Subcutaneous adipose tissue (tissue), 4 donors: Measurements from ENCODE around the gene CNTD1. TPM values are rescaled to one million over a fixed set of nuclear protein-coding genes. Genes with fewer than 3 reads are reported as not detected.

Experiments used
- CTCF ChIP-seq: fragments of 450-650 bp; IDR thresholded peaks from one replicate; pipeline ENCODE4 v1.5.1; 2016; ENCODE audit warnings: low read depth, mild to moderate bottlenecking, control low read depth, antibody characterized with exemption, moderate library complexity
- total RNA-seq, 4 donors: library from RNA; depleted of rRNA; stranded (reverse); fragments of >200 nt; gene quantifications; one replicate each; pipeline ENCODE4 v1.1.0, GENCODE V29; 2016

CNTD1 gene
- total RNA-seq, 4 donors from 2014 or later = 0.44 to 0.68 TPM; not detected in 2

DNA sequence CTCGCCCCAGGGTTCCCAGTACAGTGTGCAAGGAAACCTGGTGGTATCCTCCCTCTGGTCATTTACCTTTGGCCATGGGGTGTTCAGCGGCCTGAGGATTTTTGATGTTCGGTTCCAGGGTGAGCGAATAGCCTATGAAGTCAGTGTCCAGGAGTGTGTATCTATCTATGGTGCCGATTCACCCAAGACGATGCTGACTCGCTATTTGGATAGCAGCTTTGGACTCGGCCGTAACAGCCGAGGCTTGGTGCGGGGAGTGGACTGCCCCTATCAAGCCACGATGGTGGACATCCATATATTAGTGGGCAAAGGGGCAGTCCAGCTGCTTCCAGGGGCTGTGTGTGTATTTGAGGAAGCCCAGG lies 46.9 kb downstream of the CNTD1 start:
- no peak for TF ChIP-seq CTCF

DNA sequence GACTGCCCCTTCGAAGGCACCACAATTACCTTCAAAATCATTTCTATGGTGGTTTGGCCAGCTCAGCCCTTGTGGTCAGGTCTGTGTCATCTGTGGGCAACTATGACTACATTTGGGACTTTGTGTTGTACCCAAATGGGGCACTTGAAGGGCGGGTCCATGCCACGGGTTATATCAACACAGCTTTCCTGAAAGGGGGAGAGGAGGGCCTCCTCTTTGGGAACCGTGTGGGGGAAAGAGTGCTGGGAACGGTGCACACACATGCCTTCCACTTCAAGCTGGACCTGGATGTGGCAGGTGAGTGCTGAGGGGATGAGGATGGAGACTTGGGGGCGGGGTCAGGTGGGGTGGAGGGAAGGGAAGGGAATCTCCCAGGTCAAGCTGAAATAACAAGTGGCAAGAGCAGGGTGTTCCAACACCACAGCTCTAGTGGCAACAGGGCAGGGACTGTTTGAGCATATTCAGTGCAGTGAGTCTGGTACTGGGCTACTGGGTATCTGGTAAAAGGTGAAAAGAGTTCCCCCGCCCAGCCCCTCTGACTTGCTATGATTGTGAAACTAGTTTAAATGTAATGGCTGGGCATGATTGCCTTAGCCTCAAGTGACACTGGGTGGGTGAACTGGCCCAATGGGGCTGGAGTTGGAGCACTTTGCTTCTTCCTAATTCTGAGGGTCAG lies 47.4 kb downstream of the CNTD1 start:
- TF ChIP-seq CTCF = no peak

- no peak for TF ChIP-seq CTCF
These were observed 48.1 kb downstream of the CNTD1 start for GRCh38 chr17:42846594-42847280.

- no peak for TF ChIP-seq CTCF
These were observed 49.4 kb downstream of the CNTD1 start for GRCh38 chr17:42848093-42848492.

GRCh38 chr17:42849031-42849430 lies 50.4 kb downstream of the CNTD1 start:
- TF ChIP-seq CTCF = no peak

- no peak for TF ChIP-seq CTCF
These were observed 51.0 kb downstream of the CNTD1 start for GRCh38 chr17:42849451-42850181.

DNA sequence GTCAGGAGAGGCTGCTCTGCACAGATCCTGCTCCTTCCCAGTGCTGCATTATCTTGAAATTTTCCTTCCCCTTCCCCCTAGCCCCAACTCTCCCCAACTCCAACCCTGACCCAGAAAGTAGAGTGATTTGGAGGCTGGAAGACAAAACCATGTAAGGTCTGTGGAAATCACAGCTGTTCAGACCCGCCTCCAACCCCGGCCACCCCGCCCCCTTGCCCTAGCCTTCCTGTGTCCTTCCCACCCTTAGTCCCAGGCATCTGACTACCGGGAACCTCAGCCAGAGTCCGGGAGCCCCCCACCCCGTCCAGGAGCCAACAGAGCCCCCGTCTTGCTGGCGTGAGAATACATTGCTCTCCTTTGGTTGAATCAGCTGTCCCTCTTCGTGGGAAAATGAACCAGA lies 52.3 kb downstream of the CNTD1 start, which contains the start of gene AOC3:
TSS of gene AOC3 (plus strand) at position 246 of the 400 bp plus-strand sequence. CDS start at position 391, 145 bp downstream.
- no peak for TF ChIP-seq CTCF
